NCI-H524 treated with DMSO at 0.1 percent for 48 hours (cell line): ENCODE measurements around the gene HAUS2.
"Not testable (repeated sequence)": the region's sequence is repeated elsewhere in the genome, so short reads cannot be mapped to it uniquely, and the experiment has no call there.

Experiments
- DNase-seq: peaks from one replicate; lab custom pipeline; 2025; lab: John Stamatoyannopoulos, UW

HAUS2 gene

GRCh38 chr15:42576040-42576594 lies 27.5 kb downstream of the HAUS2 start:
- no peak for DNase-seq

GRCh38 chr15:42576776-42577175 lies 28.1 kb downstream of the HAUS2 start:
- no peak for DNase-seq

- DNase-seq, result peak; percentile 76
These were observed 28.9 kb downstream of the HAUS2 start for GRCh38 chr15:42577514-42578031.

- no peak for DNase-seq
These were observed 30.4 kb downstream of the HAUS2 start for GRCh38 chr15:42578984-42579537.

GRCh38 chr15:42581272-42581730 lies 32.7 kb downstream of the HAUS2 start:
- peak; percentile 41 for DNase-seq

GRCh38 chr15:42582569-42583375 lies 34.1 kb downstream of the HAUS2 start:
- no peak for DNase-seq

- no peak for DNase-seq
These were observed 35.6 kb downstream of the HAUS2 start for GRCh38 chr15:42584031-42584765.

GRCh38 chr15:42590619-42591237 lies 42.1 kb downstream of the HAUS2 start:
- no peak for DNase-seq

GRCh38 chr15:42591238-42591934 lies 42.7 kb downstream of the HAUS2 start:
- DNase-seq, result no peak

- no peak for DNase-seq
These were observed 44.1 kb downstream of the HAUS2 start for GRCh38 chr15:42592716-42593115.

GRCh38 chr15:42593143-42593542 lies 44.5 kb downstream of the HAUS2 start:
- DNase-seq, result no peak

GRCh38 chr15:42594095-42594494 lies 45.5 kb downstream of the HAUS2 start:
- DNase-seq, result no peak

GRCh38 chr15:42595626-42596240 lies 47.1 kb downstream of the HAUS2 start:
- DNase-seq, result no peak

GRCh38 chr15:42601316-42601715 lies 52.7 kb downstream of the HAUS2 start:
- DNase-seq, result not testable (repeated sequence)

GRCh38 chr15:42602501-42602900 lies 53.9 kb downstream of the HAUS2 start:
- no peak for DNase-seq

GRCh38 chr15:42603978-42604377 lies 55.3 kb downstream of the HAUS2 start:
- no peak for DNase-seq

- peak; percentile 98 for DNase-seq
These were observed 56.5 kb downstream of the HAUS2 start for GRCh38 chr15:42604894-42605744.

- no peak for DNase-seq
These were observed 57.2 kb downstream of the HAUS2 start for GRCh38 chr15:42605796-42606195.

GRCh38 chr15:42608110-42608531 lies 59.5 kb downstream of the HAUS2 start:
- DNase-seq, result no peak
